ENCODE data around the gene RNF38.

RNF38 gene

DNA sequence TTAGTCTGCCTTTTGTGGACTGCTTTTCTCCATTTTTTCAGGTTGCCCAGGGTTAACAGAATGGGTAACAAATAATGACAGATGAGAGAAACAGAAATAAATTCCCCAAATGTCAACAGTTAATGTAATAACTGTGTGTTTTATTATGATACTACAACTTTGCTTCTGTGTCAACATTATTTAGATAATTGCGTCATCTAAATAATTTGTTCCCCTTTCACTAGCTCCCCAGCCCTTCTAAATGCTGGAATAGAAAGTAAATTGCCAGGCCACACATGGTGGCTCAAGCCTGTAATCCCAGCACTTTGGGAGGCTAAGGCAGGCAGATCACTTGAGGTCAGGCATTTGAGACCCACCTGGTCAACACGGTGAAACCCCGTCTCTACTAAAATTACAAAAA lies 53.5 kb downstream of the RNF38 start:
- H3K9ac ChIP-seq: no peak overlapping the region
- H3K4me3 ChIP-seq (ENCODE audit: low read depth, low read length): no peak overlapping the region
- no peak overlapping the region for H3K4me2 ChIP-seq (ENCODE audit: low read length)
- no peak overlapping the region for H2AFZ ChIP-seq
- no peaks in the 10 kb centered on the region for H3K79me2 ChIP-seq
- TF ChIP-seq, protein P1, sequence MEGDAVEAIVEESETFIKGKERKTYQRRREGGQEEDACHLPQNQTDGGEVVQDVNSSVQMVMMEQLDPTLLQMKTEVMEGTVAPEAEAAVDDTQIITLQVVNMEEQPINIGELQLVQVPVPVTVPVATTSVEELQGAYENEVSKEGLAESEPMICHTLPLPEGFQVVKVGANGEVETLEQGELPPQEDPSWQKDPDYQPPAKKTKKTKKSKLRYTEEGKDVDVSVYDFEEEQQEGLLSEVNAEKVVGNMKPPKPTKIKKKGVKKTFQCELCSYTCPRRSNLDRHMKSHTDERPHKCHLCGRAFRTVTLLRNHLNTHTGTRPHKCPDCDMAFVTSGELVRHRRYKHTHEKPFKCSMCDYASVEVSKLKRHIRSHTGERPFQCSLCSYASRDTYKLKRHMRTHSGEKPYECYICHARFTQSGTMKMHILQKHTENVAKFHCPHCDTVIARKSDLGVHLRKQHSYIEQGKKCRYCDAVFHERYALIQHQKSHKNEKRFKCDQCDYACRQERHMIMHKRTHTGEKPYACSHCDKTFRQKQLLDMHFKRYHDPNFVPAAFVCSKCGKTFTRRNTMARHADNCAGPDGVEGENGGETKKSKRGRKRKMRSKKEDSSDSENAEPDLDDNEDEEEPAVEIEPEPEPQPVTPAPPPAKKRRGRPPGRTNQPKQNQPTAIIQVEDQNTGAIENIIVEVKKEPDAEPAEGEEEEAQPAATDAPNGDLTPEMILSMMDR (IDR thresholded peaks at IDR 0.05): no peak
- no peaks in the 10 kb centered on the region for H3K9me3 ChIP-seq (ENCODE audit: control insufficient read depth, low read length)
- H3K4me1 ChIP-seq: no peaks in the 10 kb centered on the region
- H3K36me3 ChIP-seq (ENCODE audit: control insufficient read depth, insufficient read depth, low read length): no peaks in the 10 kb centered on the region
- H3K27me3 ChIP-seq (ENCODE audit: control insufficient read depth, insufficient read depth, low read length): no peaks in the 10 kb centered on the region
- H3K27ac ChIP-seq: no peak overlapping the region

- H3K4me3 ChIP-seq (ENCODE audit: low read depth, low read length): no peak overlapping the region
- no peak overlapping the region for H2AFZ ChIP-seq
- H3K4me1 ChIP-seq: no peaks in the 10 kb centered on the region
- H3K27ac ChIP-seq: no peak overlapping the region
- H3K27me3 ChIP-seq (ENCODE audit: control insufficient read depth, insufficient read depth, low read length): no peaks in the 10 kb centered on the region
- H3K79me2 ChIP-seq: no peaks in the 10 kb centered on the region
- no peak overlapping the region for H3K4me2 ChIP-seq (ENCODE audit: low read length)
- TF ChIP-seq, protein P1 (IDR thresholded peaks at IDR 0.05): no peak
- H3K36me3 ChIP-seq (ENCODE audit: control insufficient read depth, insufficient read depth, low read length): no peaks in the 10 kb centered on the region
- H3K9me3 ChIP-seq (ENCODE audit: control insufficient read depth, low read length): no peaks in the 10 kb centered on the region
- H3K9ac ChIP-seq: no peak overlapping the region
Measured at GRCh38 chr9:36345103-36345846, 54.8 kb downstream of the RNF38 start.

GRCh38 chr9:36341936-36342577 lies 58.0 kb downstream of the RNF38 start:
- H3K9me3 ChIP-seq (ENCODE audit: control insufficient read depth, low read length): no peaks in the 10 kb centered on the region
- no peaks in the 10 kb centered on the region for H3K36me3 ChIP-seq (ENCODE audit: control insufficient read depth, insufficient read depth, low read length)
- TF ChIP-seq, protein P1 (IDR thresholded peaks at IDR 0.05): no peak
- no peak overlapping the region for H3K4me2 ChIP-seq (ENCODE audit: low read length)
- no peaks in the 10 kb centered on the region for H3K27me3 ChIP-seq (ENCODE audit: control insufficient read depth, insufficient read depth, low read length)
- H3K9ac ChIP-seq: no peak overlapping the region
- no peak overlapping the region for H3K27ac ChIP-seq
- H3K4me1 ChIP-seq: no peaks in the 10 kb centered on the region
- no peak overlapping the region for H2AFZ ChIP-seq
- H3K4me3 ChIP-seq (ENCODE audit: low read depth, low read length): no peak overlapping the region
- no peaks in the 10 kb centered on the region for H3K79me2 ChIP-seq

GRCh38 chr9:36337865-36338264 lies 62.2 kb downstream of the RNF38 start:
- H3K4me3 ChIP-seq (ENCODE audit: low read depth, low read length): no peak overlapping the region
- H3K79me2 ChIP-seq: no peaks in the 10 kb centered on the region
- H3K4me2 ChIP-seq (ENCODE audit: low read length): no peak overlapping the region
- H3K4me1 ChIP-seq: no peaks in the 10 kb centered on the region
- no peak overlapping the region for H3K27ac ChIP-seq
- no peaks in the 10 kb centered on the region for H3K27me3 ChIP-seq (ENCODE audit: control insufficient read depth, insufficient read depth, low read length)
- no peak overlapping the region for H3K9ac ChIP-seq
- no peaks in the 10 kb centered on the region for H3K36me3 ChIP-seq (ENCODE audit: control insufficient read depth, insufficient read depth, low read length)
- no peak overlapping the region for H2AFZ ChIP-seq
- no peaks in the 10 kb centered on the region for H3K9me3 ChIP-seq (ENCODE audit: control insufficient read depth, low read length)
- TF ChIP-seq, protein P1 (IDR thresholded peaks at IDR 0.05): no peak

All from parathyroid adenoma (tissue), 2 donors.